ENCODE data around the gene PMVK. TPM values are rescaled to one million over a fixed set of nuclear protein-coding genes. Genes with fewer than 3 reads are reported as not detected.
"Not testable (repeated sequence)": the region's sequence is repeated elsewhere in the genome, so short reads cannot be mapped to it uniquely, and the experiment has no call there.

PMVK gene
- total RNA-seq, 1 donor from 2014 or later = 15.7 TPM

DNA sequence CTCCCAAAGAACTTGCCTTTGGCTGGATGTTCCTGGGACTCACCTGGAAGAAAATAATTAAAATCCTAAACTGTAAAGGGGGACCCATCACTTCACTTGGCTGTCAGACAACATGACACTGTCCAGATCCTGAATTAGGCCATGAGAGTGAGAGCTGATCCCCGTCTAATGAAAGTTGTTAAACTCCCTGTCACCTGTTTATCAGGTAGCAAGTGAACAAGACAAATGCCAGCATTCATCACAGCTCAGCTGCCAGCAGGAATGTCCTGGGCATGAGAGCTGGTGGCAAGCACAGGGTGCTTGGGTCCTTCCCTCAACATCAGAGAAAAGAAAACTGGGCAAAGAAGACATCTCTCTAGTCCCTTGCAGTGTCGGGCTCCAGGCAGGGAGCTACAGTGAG lies 23.8 kb downstream of the PMVK start:
- DNase-seq = no peak

DNA sequence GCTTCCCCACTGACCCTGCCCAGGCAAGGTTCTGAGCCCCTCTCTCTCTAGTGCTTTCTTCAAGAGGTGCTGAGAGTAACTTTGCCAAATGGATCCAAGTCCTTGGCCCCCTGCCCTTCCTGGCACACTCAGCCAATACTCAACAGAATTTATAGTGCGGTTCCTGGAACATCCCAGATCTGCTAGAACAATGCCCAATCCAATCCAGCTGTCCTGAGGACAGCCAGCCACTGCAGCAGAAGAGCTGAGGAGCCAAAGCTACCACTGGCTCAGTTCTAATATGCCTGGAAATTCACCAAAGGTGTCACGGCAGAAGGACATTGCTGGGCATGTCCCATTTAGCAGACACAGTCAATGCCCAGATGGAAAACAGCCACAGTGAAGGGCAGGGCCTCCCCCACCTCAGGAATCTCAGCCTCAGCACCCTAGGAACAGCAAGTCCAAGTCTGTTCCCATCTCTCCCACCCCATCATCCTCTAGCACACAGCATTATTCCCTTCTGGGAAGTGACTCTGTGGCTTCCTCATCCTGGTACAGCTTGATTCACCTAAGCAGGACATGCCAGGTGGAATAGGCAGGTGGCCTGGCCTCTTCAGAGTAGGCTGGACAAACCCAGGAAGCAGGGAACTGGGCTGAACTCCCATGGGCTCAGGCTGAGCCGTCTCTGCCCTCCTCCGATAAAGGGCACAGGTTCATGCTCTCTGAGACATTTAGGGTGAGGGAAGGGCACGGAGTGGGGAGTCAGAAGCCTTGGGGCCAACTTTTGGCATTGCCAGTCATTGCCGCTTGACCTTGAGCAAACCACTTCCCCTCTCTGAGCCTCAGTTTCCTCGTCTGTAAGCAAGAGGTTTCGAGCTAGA lies 24.6 kb downstream of the PMVK start:
- DNase-seq = no peak

DNA sequence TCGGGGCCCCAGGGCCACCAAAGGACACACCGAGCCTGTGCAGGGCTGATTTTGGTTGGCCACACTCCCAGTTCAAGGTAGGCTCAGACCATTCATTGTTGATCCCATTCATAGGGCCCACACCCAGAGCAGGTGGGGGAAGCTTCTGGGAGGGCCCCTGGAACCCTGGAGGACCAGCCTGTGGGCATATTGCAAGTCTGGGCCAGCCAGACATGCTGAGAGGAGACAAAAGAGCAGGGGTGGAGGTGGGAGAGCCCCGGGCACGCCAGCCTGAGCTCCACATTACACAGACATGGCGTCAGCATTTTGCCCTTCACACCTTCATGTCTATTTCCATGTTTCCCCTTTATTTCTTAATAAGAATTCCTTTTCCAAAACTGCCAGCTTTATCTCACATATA lies 25.7 kb downstream of the PMVK start:
- no peak for DNase-seq

- DNase-seq = no peak
Measured at GRCh38 chr1:154908937-154909336, 27.6 kb downstream of the PMVK start.

GRCh38 chr1:154908129-154908528 lies 28.4 kb downstream of the PMVK start:
- DNase-seq = not testable (repeated sequence)

DNA sequence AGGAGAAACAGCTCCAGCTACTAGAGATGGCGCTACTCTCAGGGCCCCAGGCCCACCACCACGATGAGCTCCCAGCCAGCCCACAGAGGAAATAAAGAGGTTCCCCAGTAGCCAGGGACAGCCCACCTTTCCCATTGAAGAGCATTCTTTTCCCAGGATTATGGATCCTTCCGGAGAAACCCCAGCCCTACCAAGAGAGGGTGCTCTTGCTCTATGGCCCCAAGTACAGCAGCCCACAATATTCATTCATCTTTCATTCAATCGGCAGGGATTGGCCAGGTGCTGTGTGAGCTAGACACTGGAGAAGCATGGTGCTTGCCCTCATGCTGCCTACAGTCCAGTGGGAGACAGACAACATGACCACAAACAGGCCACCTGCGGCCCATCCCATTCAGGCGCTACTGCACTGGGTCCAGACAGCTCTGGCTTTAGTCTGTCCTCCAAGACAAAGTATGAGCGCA lies 29.9 kb downstream of the PMVK start:
- DNase-seq = no peak

DNA sequence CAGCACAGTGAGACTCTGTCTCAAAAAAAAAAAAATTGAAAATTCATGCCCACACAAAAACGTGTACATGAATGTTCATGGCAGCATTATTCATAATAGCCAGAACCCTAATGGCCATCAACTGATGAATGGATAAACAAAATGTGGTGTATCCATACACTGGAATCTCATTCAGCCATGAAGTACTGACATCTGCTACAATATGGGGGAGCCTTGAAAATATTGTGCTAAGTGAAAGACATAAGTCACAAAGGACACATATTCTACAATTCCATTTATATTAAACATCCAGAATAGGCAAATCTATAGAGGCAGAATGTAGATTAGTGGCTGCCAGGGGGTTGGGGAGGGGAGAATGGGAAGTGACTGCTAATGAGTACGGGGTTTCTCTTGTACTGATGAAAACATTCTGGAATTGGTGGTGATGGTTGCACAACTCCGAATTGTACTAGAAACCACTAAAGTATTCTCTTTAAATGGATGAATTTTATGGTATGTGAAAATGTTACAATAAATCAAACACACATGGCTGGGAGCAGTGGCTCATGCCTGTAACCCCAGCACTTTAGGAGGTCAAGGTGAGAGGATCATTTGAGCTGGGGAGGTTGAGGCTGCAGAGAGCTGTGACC lies 33.5 kb downstream of the PMVK start:
- no peak for DNase-seq

DNA sequence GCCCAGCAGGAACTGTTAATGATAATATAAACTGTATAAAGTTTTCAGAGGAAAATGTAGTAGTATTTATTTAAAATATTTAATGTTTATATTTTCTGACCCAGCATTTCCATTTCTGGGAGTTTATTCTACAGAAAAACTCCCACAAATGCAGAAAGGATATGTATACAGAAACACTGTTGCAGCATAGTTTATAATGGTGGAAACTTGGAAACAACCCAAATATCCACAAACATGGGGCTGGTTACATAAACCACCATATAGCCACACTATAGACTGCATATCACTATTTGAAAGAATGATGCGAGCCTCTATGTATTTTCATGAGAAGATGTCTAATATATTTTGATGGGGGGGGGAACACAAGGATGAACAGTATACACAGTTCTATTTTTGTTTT lies 34.9 kb downstream of the PMVK start:
- DNase-seq = no peak

DNA sequence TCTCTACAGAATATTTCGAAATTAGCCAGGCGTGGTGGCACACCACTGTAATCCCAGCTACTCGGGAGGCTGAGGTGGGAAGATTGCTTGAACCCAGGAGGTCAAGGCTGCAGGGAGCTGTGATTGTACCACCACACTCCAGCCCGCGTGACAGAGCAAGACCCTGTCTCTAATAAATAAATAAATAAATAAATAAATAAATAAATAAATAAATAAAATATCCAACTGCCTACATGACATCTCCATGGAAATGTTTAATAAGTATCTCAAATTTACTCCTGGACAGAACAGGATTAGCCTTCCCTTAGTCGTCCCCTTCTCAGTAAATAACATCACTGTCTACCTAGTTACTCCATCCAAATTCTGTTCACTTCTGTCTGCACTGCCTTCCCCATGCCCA lies 37.5 kb downstream of the PMVK start:
- no peak for DNase-seq

- DNase-seq = no peak
Measured at GRCh38 chr1:154896771-154897286, 39.7 kb downstream of the PMVK start.

- peak; percentile 12 for DNase-seq
Measured at GRCh38 chr1:154895798-154896197, 40.7 kb downstream of the PMVK start.

GRCh38 chr1:154891452-154891851 lies 45.1 kb downstream of the PMVK start:
- DNase-seq = no peak

- DNase-seq = no peak
Measured at GRCh38 chr1:154888757-154889156, 47.8 kb downstream of the PMVK start.

DNA sequence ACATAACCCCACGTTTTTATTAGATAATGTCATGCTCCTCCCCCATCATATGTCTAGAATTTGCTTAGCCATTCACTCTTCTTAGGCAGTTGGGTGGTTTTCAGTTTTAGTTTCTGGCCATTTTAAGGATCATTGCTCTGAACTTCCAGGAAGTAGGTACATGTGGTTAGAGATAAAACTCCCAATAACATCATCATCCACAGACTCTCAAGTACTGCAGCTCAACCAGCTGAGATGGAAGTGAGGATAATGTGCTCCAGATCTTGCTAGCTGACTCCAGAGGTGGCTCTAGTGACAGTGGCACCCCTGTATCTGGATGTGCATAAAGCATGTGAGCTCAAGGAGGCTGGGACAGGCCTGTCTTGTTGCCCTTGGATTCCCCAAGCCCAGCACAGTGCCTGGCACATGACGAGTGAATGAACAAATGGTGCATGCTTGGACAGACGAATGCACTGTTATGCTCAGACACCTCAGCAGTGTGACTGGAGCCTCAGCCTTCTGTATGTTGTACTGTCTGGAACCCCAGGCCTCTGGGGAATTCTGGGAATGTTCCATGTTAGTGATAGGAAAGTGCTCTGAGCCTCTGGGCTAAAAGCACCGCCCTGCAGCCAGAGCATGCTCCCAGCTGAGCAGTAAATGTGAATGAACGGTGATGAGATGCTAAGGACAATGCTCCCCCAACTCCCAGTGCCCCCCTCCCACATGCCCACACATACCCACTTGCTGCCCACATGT lies 50.1 kb downstream of the PMVK start:
- no peak for DNase-seq

GRCh38 chr1:154884869-154885701 lies 51.4 kb downstream of the PMVK start:
- peak; percentile 48 for DNase-seq

GRCh38 chr1:154883919-154884868 lies 52.3 kb downstream of the PMVK start:
- no peak for DNase-seq

GRCh38 chr1:154881820-154882535 lies 54.5 kb downstream of the PMVK start:
- DNase-seq = no peak

DNA sequence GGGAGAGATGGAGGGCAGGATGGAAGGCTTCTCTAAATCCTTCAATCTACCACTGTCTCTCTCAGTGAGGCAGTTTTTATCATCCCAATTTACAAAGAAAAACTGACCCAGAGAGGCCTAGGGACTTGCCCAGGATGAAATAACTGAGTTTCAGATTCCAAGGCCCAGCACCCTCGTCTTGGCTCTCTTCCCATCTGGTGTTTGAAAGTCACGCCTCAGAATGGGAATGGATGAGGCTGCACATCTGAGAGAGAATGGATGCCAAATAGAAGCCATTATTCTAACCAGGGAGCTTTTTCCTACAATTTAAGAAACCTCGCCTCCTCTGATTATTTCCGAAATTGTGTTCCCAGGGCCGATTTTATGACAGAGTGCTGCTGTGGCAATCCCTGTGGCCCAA lies 55.8 kb downstream of the PMVK start:
- DNase-seq = no peak

DNA sequence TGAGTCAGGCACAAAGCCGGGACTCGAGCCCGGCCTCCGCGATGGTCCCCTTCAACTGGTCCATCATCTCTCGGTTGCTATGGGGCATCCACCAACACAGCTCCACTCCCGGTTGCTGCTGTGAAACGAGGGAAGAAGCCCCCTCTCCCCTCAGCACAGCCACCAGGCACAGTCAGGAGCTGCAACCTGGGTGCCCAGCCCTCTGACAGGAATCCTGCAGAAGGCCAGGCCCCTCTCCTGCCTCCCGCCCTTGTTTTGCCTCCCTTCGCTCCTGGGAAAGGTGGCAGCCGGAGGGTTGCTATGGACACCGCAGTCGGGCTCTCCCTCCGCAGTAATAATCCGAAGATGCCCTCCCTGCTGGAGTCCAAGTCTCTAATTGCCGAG lies 57.5 kb downstream of the PMVK start:
- no peak for DNase-seq

Data from tongue (tissue), 2 donors.